CD1c-positive myeloid dendritic cell (primary cell): ENCODE data around the gene TSR3.
A peak's percentile ranks its signal among the peaks of the same experiment; 100 is the strongest.

Experiments
- DNase-seq: peaks from one replicate; pipeline ENCODE4 v3.0.0-alpha.2; 2016; ENCODE audit errors: extremely low spot score

Gene TSR3

DNA sequence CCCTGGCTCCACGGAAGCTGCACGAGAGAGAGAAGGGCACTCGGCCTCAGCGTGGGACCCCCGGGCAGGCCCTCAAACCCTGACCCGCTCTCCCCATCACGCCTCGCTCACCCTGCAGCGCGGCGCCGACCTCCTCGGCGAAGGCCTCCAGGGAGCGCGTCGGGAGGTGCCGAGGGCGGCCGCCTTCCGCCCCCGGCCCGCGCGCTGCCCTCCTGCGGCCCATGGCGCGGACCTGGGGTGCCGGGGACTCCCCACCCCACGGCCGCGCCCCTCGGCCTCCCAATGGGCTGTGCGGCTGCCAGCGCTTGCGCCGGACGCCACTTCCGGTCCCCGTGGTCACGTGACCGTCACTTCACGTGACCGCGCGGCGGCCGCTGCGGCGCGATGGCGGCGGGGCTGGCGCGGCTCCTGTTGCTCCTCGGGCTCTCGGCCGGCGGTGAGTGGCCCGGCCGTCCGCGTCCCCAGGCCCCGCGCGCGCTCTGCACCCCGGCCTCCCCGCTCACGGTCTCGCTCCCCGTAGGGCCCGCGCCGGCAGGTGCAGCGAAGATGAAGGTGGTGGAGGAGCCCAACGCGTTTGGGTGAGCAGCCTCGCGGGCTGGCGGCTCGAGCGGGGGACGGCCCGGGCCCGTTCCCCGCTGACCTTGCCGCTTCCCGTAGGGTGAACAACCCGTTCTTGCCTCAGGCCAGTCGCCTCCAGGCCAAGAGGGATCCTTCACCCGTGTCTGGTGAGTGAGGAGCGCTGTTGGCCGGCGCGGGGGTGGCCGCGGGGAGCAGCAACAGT is at the start of gene TSR3, which contains the start of gene GNPTG:
TSS of gene TSR3 (minus strand) at position 297 of the 781 bp plus-strand sequence. CDS start at position 223, 74 bp downstream.
TSS of gene GNPTG (plus strand) at position 350 of the 781 bp plus-strand sequence. CDS start at position 385, 35 bp downstream.
- DNase-seq: peak; percentile 97

GRCh38 chr16:1401061-1401757 is 49.5 kb upstream of the TSR3 start:
- no peak for DNase-seq

DNA sequence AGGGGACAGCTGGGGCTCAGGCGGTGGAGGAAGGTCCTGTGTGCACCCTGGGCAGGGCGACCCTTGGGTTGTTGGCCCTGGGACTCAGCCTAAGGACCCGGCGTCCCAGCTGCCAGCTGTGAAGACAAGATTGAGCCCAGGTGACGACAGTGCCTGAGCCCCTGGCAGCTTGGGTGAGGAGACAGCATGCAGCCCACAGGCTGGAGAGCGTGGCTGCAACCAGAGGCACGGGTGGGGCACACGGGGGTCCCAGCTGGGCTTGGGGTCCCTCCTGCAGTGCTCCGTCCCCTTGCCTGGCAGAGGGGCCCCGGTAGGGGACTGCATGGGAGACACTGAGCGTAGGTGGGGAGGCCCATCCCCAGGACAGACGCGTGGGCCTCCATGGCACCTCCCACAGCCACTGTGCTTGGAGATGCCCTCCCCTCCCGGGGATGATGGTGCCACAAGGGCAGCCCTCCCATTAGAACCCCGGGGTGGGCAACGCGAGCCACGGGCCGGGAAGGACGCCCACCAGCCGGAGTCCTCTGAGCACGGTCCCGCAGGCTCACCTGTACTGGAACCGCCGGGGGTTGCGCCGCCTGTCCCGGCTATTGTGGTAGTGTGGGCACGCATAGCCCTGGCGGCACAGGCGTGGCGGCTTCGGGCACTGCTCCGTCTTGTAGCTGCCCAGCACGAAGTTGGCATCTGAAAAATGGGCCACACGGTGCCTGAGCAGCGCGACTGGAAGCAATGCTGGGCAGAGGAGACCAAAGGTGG is 47.3 kb upstream of the TSR3 start:
- no peak for DNase-seq

DNA sequence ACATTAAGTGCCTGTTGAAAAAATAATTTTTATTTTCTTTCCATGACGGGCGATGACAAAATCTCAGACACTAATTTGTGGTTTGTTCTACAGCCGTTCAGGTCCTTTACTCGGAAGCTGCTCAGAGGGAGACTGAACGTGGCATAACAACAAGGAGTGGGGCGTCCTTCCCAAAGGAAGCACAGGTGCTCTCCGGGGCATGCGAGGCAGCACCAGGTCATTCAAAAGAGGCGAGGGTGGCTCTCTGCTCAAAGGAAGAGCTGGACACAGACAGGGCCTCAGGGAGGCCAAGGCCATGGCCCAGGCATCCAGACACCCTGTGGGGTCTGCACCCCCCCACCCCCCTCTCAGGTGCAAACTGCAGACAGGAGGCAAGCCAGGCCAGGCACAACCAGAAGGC is 46.7 kb upstream of the TSR3 start:
- no peak for DNase-seq

DNA sequence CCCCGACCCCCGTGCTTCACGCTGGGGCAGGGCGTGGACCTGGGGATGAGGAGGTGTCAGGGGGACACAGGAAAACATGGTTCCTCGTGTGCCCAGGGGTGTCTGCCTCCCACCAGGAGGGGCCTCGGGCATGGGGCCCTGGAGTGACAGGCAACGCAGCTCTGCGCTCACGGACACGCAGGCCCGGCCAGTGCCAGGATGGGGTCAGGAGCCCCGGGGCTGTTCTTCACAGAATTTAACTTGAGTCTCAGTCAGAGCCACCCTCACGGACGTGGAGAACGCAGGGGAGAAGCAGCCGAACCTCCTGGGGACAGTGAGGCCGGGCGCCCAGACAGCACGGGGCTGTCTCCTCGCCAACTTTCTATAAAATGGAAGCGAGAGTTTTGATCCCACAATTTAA is 46.1 kb upstream of the TSR3 start:
- no peak for DNase-seq

DNA sequence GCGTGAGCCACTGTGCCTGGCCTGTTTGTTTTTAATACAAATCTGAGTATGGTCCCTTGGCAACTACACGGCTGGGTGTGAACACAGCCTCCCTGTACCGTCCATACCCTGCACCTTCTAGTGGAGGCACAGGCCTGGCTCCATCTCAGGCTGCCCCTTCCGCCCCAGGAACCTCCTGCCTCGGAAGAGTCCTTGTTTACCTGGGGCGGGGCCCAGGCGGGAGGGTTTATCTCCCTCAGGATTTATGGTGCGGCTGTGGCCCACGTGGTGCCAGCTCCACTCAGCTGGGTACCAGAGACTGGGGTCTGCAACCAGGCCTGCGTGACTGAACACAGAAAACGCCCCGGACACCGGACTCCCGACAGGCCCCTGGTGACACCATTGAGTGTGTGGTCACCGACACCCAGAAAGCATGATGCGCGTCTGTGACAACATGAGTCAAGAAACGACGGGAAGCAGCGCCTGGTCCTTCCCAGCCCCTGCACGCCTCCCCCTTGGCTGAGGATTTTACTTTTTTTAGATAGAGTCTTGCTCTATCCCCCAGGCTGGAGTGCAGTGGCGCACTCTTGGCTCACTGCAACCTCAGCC is 43.9 kb upstream of the TSR3 start:
- DNase-seq: no peak

DNA sequence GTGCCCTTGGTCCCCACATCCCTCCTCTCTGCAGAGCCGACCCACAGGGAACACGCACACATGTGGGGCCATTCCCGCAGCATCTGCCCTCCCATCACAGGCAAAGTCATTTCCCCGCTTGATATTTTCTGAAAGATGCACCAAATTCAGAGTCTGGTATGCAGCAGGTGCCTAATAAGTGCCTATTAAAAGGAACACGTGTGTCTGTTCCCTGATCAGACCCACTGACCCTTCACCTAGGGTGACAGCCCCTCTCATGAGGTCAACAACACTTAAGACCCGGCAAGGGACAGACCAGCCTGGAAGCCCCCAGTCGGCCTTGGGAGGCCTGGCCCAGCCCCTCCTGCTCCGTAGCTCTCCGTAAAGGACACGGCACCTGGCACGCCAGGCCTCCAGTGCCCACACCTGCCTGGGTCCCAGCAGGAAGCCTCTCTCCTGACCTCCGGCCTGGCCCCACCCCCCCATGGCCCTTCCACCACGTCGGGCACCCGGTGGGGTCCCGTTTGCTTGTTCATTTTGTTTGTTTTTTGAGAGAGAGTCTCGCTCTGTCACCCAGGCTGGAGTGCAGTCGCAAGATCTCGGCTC is 42.8 kb upstream of the TSR3 start:
- no peak for DNase-seq

DNA sequence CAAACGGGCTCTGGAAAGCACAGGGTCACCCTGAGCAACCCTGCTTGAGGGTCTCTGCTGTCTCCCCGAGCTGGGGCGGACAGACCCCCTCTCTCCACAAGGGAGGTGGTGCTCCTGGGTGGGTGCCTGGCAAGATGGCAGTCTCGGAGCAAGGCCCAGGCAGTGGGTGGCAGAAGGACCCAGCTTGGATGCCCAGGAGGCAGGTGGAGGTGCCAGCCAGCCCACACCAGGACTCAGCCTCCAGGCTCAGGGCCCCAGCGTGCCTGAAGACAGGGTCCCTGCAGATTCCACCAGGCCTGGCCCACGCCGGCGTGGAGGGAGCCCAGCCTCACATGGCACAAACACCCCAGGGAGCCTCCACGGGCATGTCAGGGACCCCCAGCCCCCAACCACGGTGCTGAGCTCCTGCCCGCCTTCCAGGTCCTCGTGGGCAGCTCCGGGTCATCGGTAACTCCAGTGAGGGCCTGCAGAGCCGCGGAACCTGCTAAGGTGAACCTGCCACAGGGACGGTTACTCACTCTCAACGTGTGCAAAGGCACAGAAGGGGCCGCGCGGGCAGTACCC is 42.0 kb upstream of the TSR3 start:
- DNase-seq: no peak

DNA sequence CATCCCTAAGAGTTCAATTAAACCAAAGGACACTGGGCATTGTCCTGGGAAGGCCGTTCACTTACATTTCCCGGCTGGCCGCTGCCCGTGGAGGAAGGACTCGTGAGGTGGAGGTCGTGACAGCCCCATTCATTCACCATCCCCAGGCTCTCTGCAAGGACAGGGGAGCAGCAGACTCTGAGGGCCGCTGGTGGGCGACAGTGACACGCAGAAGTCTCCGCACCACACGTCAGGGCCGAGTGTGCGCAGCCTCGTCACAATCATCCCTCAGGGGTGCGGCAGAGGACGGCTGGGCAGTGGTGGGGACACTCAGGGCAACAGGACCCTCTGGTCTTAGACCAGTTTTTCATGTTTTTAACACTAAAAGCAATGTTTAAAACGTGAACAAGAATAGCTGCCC is 41.1 kb upstream of the TSR3 start:
- no peak for DNase-seq

- no peak for DNase-seq
These were observed 38.6 kb upstream of the TSR3 start for GRCh38 chr16:1390239-1390779.

DNA sequence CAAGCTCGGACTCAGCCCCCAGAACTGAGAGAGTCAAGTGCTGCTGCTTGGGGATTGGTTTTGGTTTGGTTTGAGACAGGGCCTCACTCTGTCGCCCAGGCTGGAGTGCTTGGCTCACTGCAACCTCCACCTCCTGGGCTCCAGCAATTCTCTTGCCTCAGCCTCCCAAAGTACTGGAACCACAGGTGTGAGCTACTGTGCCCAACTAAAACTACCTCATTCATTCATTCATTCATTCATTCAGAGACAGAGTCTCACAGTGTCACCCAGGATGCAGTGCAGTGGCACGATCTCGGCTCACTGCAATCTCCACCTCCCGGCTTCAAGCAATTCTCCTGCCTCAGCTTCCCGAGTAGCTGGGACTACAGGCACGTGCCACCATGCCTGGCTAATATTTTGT is 38.1 kb upstream of the TSR3 start:
- DNase-seq: no peak

GRCh38 chr16:1387331-1387730 is 35.7 kb upstream of the TSR3 start:
- no peak for DNase-seq

- no peak for DNase-seq
These were observed 33.6 kb upstream of the TSR3 start for GRCh38 chr16:1385232-1385631.

DNA sequence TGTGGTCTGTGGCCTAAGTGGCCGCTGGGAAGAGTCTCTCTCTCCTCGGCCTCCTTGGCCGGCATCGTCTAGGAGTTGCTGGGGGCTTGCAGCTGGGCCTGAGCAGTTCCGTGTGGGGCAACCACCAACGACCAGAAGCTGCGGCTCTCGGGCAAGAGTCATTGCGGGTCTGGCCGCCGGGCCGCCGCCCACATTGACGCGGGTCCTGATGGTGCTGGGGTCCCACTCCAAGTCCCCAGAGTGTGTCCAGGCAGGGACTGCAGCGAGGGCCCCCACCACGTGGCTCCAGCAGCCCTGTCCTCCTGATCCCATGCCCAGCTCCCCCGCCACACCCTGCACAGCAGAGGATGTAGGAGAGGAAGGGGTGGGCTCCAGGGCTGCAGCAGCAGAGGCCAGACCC is 31.9 kb upstream of the TSR3 start:
- DNase-seq: no peak

- no peak for DNase-seq
These were observed 30.1 kb upstream of the TSR3 start for GRCh38 chr16:1381612-1382406.

GRCh38 chr16:1380195-1380594 is 28.5 kb upstream of the TSR3 start:
- DNase-seq: no peak

- peak; percentile 66 for DNase-seq
These were observed 27.8 kb upstream of the TSR3 start for GRCh38 chr16:1379304-1380076.

GRCh38 chr16:1378804-1379303 is 27.2 kb upstream of the TSR3 start:
- DNase-seq: peak; percentile 88

- no peak for DNase-seq
These were observed 26.6 kb upstream of the TSR3 start for GRCh38 chr16:1378087-1378803.
